Measurements from ENCODE around the gene PRELID2. TPM values are rescaled to one million over a fixed set of nuclear protein-coding genes. Genes with fewer than 3 reads are reported as not detected.
A peak's percentile ranks its signal among the peaks of the same experiment; 100 is the strongest.

Gene PRELID2
- total and polyA plus RNA-seq, 2 experiments from 2014 or later, result 15.6 to 24.7 TPM

- Histone ChIP-seq H3K4me1 (ENCODE audit: insufficient read depth) (peaks cover 14% of the 10 kb centered on the region), H3K27ac (no peak overlapping the region), H3K79me2 (peaks cover 56% of the 10 kb centered on the region), H3K9me3 (ENCODE audit: low read depth) (no peaks in the 10 kb centered on the region), H3K4me2 (peak overlapping the region; percentile 3), H3K36me3 (replicated peaks; ENCODE audit: insufficient read depth, low read depth) (no peaks in the 10 kb centered on the region), H3K27me3 (no peaks in the 10 kb centered on the region), H3K4me3 (no peak overlapping the region), H4K20me1 (ENCODE audit: insufficient read depth, poor library complexity, severe bottlenecking) (no peaks in the 10 kb centered on the region), H2AFZ (no peak overlapping the region), H3K9me2 (replicated peaks; ENCODE audit: insufficient read depth) (no peaks in the 10 kb centered on the region)
- no peak for DNase-seq (ENCODE audit: low spot score)
- TF ChIP-seq EZH2 (IDR thresholded peaks at IDR 0.05; ENCODE audit: borderline replicate concordance) (no peak), CTCF (IDR thresholded peaks at IDR 0.05; ENCODE audit: poor library complexity) (no peak), EZH2phosphoT487 (IDR thresholded peaks at IDR 0.05; ENCODE audit: low read depth, severe bottlenecking, unreplicated experiment) (no peak)
Measured at GRCh38 chr5:145829708-145830361, 5.3 kb downstream of the PRELID2 start.

- Histone ChIP-seq H3K27me3 (no peaks in the 10 kb centered on the region), H3K79me2 (peaks cover 39% of the 10 kb centered on the region), H3K4me1 (ENCODE audit: insufficient read depth) (peaks cover 14% of the 10 kb centered on the region), H3K4me3 (no peak overlapping the region), H3K36me3 (replicated peaks; ENCODE audit: insufficient read depth, low read depth) (no peaks in the 10 kb centered on the region), H4K20me1 (ENCODE audit: insufficient read depth, poor library complexity, severe bottlenecking) (no peaks in the 10 kb centered on the region), H2AFZ (no peak overlapping the region), H3K9me2 (replicated peaks; ENCODE audit: insufficient read depth) (no peaks in the 10 kb centered on the region), H3K9me3 (ENCODE audit: low read depth) (no peaks in the 10 kb centered on the region), H3K4me2 (no peak overlapping the region), H3K27ac (no peak overlapping the region)
- 86% methylated on average over 8 of the region's 8 CpGs for WGBS (ENCODE audit: low lambda C conversion rate, missing lambda C conversion rate)
- TF ChIP-seq EZH2 (IDR thresholded peaks at IDR 0.05; ENCODE audit: borderline replicate concordance), result no peak
- no peak for TF ChIP-seq EZH2phosphoT487 (IDR thresholded peaks at IDR 0.05; ENCODE audit: low read depth, severe bottlenecking, unreplicated experiment)
- TF ChIP-seq CTCF (IDR thresholded peaks at IDR 0.05; ENCODE audit: poor library complexity), result no peak
- no peak for DNase-seq (ENCODE audit: low spot score)
Measured at GRCh38 chr5:145826895-145827674, 8.1 kb downstream of the PRELID2 start.

- no peak for TF ChIP-seq EZH2 (IDR thresholded peaks at IDR 0.05; ENCODE audit: borderline replicate concordance)
- TF ChIP-seq EZH2phosphoT487 (IDR thresholded peaks at IDR 0.05; ENCODE audit: low read depth, severe bottlenecking, unreplicated experiment), result no peak
- peak; percentile 90 for TF ChIP-seq CTCF (IDR thresholded peaks at IDR 0.05; ENCODE audit: poor library complexity)
- DNase-seq (ENCODE audit: low spot score), result peak; percentile 75
- Histone ChIP-seq H3K79me2 (peaks cover 39% of the 10 kb centered on the region), H3K4me1 (ENCODE audit: insufficient read depth) (peaks cover 10% of the 10 kb centered on the region), H3K4me3 (no peak overlapping the region), H3K4me2 (no peak overlapping the region), H4K20me1 (ENCODE audit: insufficient read depth, poor library complexity, severe bottlenecking) (no peaks in the 10 kb centered on the region), H2AFZ (no peak overlapping the region), H3K27ac (no peak overlapping the region), H3K9me3 (ENCODE audit: low read depth) (no peaks in the 10 kb centered on the region), H3K9me2 (replicated peaks; ENCODE audit: insufficient read depth) (no peaks in the 10 kb centered on the region), H3K36me3 (replicated peaks; ENCODE audit: insufficient read depth, low read depth) (no peaks in the 10 kb centered on the region), H3K27me3 (no peaks in the 10 kb centered on the region)
- WGBS (ENCODE audit: low lambda C conversion rate, missing lambda C conversion rate), result 66% methylated on average over 3 of the region's 3 CpGs
Measured at GRCh38 chr5:145825751-145826180, 9.4 kb downstream of the PRELID2 start.

All from hepatocyte (in vitro differentiated cells).